B cell (primary cell): Measurements from ENCODE around the gene KIF7. TPM values are rescaled to one million over a fixed set of nuclear protein-coding genes. Genes with fewer than 3 reads are reported as not detected.

Source experiments
- ATAC-seq: fragments of 200-7000 bp; cut with Tn5 transposase; one replicate; pipeline ENCODE4 v1.10.0; 2021; ENCODE audit warnings: low read depth, mild to moderate bottlenecking, moderate number of reproducible peaks, moderate library complexity
- CTCF ChIA-PET: fragments of 350-600 bp; sonication (Branson Sonifier 250); formaldehyde crosslinking; loops from one replicate; lab custom pipeline; 2021; ENCODE audit warnings: antibody characterized with exemption, inconsistent platforms; lab: Charles Lee
- POLR2A ChIA-PET: fragments of 350-600 bp; sonication (Branson Sonifier 250); formaldehyde crosslinking; loops from one replicate; lab custom pipeline; 2021; ENCODE audit warnings: antibody characterized with exemption; lab: Charles Lee
- DNase-seq: peaks from one replicate; pipeline ENCODE4 v3.0.0; 2013
- H2AFZ ChIP-seq: 2 replicates; pipeline ENCODE4 v1.6.1; 2012; ENCODE audit warnings: mild to moderate bottlenecking, low read depth, low read length; ENCODE audit not compliant: insufficient read depth, poor library complexity, severe bottlenecking
- H3K27ac ChIP-seq, 2 donors: 1 replicate in 1 of 2; 2 replicates in 1 of 2; pipeline ENCODE4 v1.5.1; 2012 to 2013; ENCODE audit warnings: low read length in 2 of 2, mild to moderate bottlenecking in 2 of 2, moderate library complexity in 1 of 2
- H3K27me3 ChIP-seq, 4 experiments: fragments of 200-600 bp in 1 of 4; sonication (generic) in 1 of 4; replicated peaks in 1 of 4; 1 replicate in 2 of 4; 2 replicates in 2 of 4; pipeline versions ENCODE4 v1.6.1 to v1.7.0; 2013 to 2016; ENCODE audit warnings: low read length in 3 of 4, mild to moderate bottlenecking in 2 of 4, mixed read lengths in 1 of 4, moderate library complexity in 1 of 4; ENCODE audit not compliant: insufficient read depth in 4 of 4, control insufficient read depth in 3 of 4; ENCODE audit errors: control extremely low read depth in 1 of 4
- H3K36me3 ChIP-seq, 2 experiments: replicated peaks in 1 of 2; 1 replicate in 1 of 2; 2 replicates in 1 of 2; pipeline versions ENCODE4 v1.6.1 to v1.7.1; 2013; ENCODE audit warnings: low read length in 1 of 2; ENCODE audit not compliant: insufficient read depth in 2 of 2, control insufficient read depth in 1 of 2; ENCODE audit errors: control extremely low read depth in 1 of 2, extremely low read depth in 1 of 2
- H3K4me1 ChIP-seq, 2 donors: fragments of 200-600 bp in 1 of 2; sonication (generic) in 1 of 2; 1 replicate in 1 of 2; 2 replicates in 1 of 2; pipeline versions ENCODE4 v1.5.1 to v1.6.1; 2013 to 2017; ENCODE audit warnings: low read length in 2 of 2; ENCODE audit not compliant: control insufficient read depth in 2 of 2, insufficient read depth in 2 of 2
- H3K4me2 ChIP-seq: replicated peaks from 2 replicates; pipeline ENCODE3; 2012; ENCODE audit warnings: mild to moderate bottlenecking, low read depth, low read length; ENCODE audit not compliant: poor library complexity, severe bottlenecking
- H3K4me3 ChIP-seq, 5 experiments: fragments of 200-600 bp in 1 of 5; sonication (generic) in 1 of 5; 1 replicate in 3 of 5; 2 replicates in 2 of 5; pipeline versions ENCODE4 v1.5.1 to v1.7.0; 2011 to 2016; ENCODE audit warnings: low read length in 4 of 5, mild to moderate bottlenecking in 4 of 5, low read depth in 2 of 5, control low read depth in 1 of 5, moderate library complexity in 1 of 5; ENCODE audit not compliant: insufficient read depth in 1 of 5; ENCODE audit errors: control extremely low read depth in 1 of 5, extremely low read depth in 1 of 5
- H3K79me2 ChIP-seq: fragments of 200-600 bp; sonication (generic); one replicate; pipeline ENCODE4 v1.6.0; 2016; ENCODE audit warnings: low read length; ENCODE audit not compliant: control insufficient read depth, insufficient read depth
- H3K9ac ChIP-seq: fragments of 200-600 bp; sonication (generic); 2 replicates; pipeline ENCODE4 v1.6.1; 2017; ENCODE audit warnings: mild to moderate bottlenecking, low read length, moderate library complexity
- H3K9me3 ChIP-seq, 3 donors: one replicate each; pipeline versions ENCODE4 v1.6.1 to v1.7.1; 2013; ENCODE audit warnings: low read length in 2 of 3; ENCODE audit not compliant: control insufficient read depth in 2 of 3, insufficient read depth in 1 of 3; ENCODE audit errors: control extremely low read depth in 1 of 3
- H4K20me1 ChIP-seq: 2 replicates; pipeline ENCODE4 v1.6.0; 2012; ENCODE audit warnings: mild to moderate bottlenecking, low read length; ENCODE audit not compliant: insufficient read depth, control insufficient read depth, poor library complexity, severe bottlenecking
- H3K27ac Mint-ChIP-seq: one replicate; pipeline ENCODE4 v1.8.0; 2021; ENCODE audit warnings: mixed read lengths
- H3K27me3 Mint-ChIP-seq: one replicate; pipeline ENCODE4 v1.8.0; 2021; ENCODE audit warnings: mixed read lengths
- H3K4me1 Mint-ChIP-seq: one replicate; pipeline ENCODE4 v1.8.0; 2021; ENCODE audit warnings: mixed read lengths
- H3K4me3 Mint-ChIP-seq: one replicate; pipeline ENCODE4 v1.8.0; 2021; ENCODE audit warnings: mixed read lengths
- H3K9me3 Mint-ChIP-seq: one replicate; pipeline ENCODE4 v1.8.0; 2022; ENCODE audit warnings: mixed read lengths; ENCODE audit not compliant: insufficient read depth
- CTCF ChIP-seq: fragments of 200-600 bp; IDR thresholded peaks from one replicate; pipeline ENCODE4 v1.8.0; 2022; ENCODE audit warnings: antibody characterized with exemption, mild to moderate bottlenecking
- EZH2 ChIP-seq: IDR thresholded peaks from 2 replicates; pipeline ENCODE4 v1.6.1; 2012; ENCODE audit warnings: borderline replicate concordance, low read depth, mild to moderate bottlenecking, moderate library complexity, low read length; ENCODE audit not compliant: insufficient read depth, poor library complexity, severe bottlenecking
- WGBS: methylation state at CpG from one replicate; pipeline ENCODE4 v1.1.5; 2013; ENCODE audit warnings: missing lambda C conversion rate; ENCODE audit not compliant: insufficient coverage; 5-methylcytosine and 5-hydroxymethylcytosine counted together
- intact Hi-C: fragments of 100-400 bp; cut with micrococcal nuclease; formaldehyde crosslinking; loops from one replicate; pipeline ENCODE4 v1.10.0; 2022
- polyA plus RNA-seq: library from polyadenylated mRNA; depleted of rRNA; stranded (reverse); fragments of >200 nt; gene quantifications from 2 replicates; pipeline ENCODE4 v1.2.3, GENCODE V29; 2012
- total RNA-seq, 2 donors: library from RNA; stranded (reverse); fragments of 120-200 nt in 1 of 2; gene quantifications; 1 replicate in 1 of 2; 2 replicates in 1 of 2; pipeline versions ENCODE4 v1.2.3 to v1.2.4, GENCODE V29; 2013 to 2022

KIF7 gene
- total and polyA plus RNA-seq, 2 donors (not counting 1 experiment from before 2014, with no cell fraction given), result not detected

GRCh38 chr15:89653578-89653977 is 1.7 kb downstream of the KIF7 start:
- peaks cover 37% of the 10 kb centered on the region for H3K27me3 Mint-ChIP-seq
- H4K20me1 ChIP-seq, result no peaks in the 10 kb centered on the region
- no peak overlapping the region for H3K27ac ChIP-seq
- H3K27me3 ChIP-seq, result peaks cover 0 to 28% (median 17%) of the 10 kb centered on the region in 4 experiments
- no peaks in the 10 kb centered on the region for H3K36me3 ChIP-seq
- ChIA-PET POLR2A (no interaction called here), CTCF (no interaction called here)
- no peak for ATAC-seq
- no peak overlapping the region for H3K4me2 ChIP-seq
- H3K4me1 Mint-ChIP-seq, result peaks cover 11% of the 10 kb centered on the region
- no peaks in the 10 kb centered on the region for H3K79me2 ChIP-seq
- H3K4me3 Mint-ChIP-seq, result no peak overlapping the region
- 80% methylated on average over 1 of the region's 2 CpGs for WGBS
- no peak for DNase-seq
- peaks cover 0 to 13% (median 0%) of the 10 kb centered on the region in 3 donors for H3K9me3 ChIP-seq
- H3K9me3 Mint-ChIP-seq, result no peaks in the 10 kb centered on the region
- no peak overlapping the region for H3K4me3 ChIP-seq
- intact Hi-C loops, result no loop called here
- no peak overlapping the region for H3K27ac Mint-ChIP-seq
- H2AFZ ChIP-seq, result no peak overlapping the region
- TF ChIP-seq CTCF (no peak), EZH2 (no peak)
- H3K4me1 ChIP-seq, result peaks cover 10% of the 10 kb centered on the region in 2 donors
- no peak overlapping the region for H3K9ac ChIP-seq

- no peaks in the 10 kb centered on the region for H3K36me3 ChIP-seq
- H2AFZ ChIP-seq, result no peak overlapping the region
- H3K27me3 Mint-ChIP-seq, result peaks cover 34% of the 10 kb centered on the region
- intact Hi-C loops, result no loop called here
- peaks cover 10% of the 10 kb centered on the region in 2 donors for H3K4me1 ChIP-seq
- ChIA-PET POLR2A (no interaction called here), CTCF (no interaction called here)
- no peak overlapping the region for H3K4me2 ChIP-seq
- H3K4me3 ChIP-seq, result no peak overlapping the region
- H4K20me1 ChIP-seq, result no peaks in the 10 kb centered on the region
- no peak overlapping the region for H3K4me3 Mint-ChIP-seq
- WGBS, result 89% methylated on average over 15 of the region's 16 CpGs
- no peak for TF ChIP-seq CTCF
- no peak for TF ChIP-seq EZH2
- DNase-seq (no peak), ATAC-seq (no peak)
- no peak overlapping the region for H3K27ac ChIP-seq
- no peaks in the 10 kb centered on the region for H3K9me3 Mint-ChIP-seq
- peaks cover 0 to 14% (median 0%) of the 10 kb centered on the region in 3 donors for H3K9me3 ChIP-seq
- H3K9ac ChIP-seq, result no peak overlapping the region
- no peaks in the 10 kb centered on the region for H3K79me2 ChIP-seq
- no peak overlapping the region for H3K27ac Mint-ChIP-seq
- H3K4me1 Mint-ChIP-seq, result peaks cover 11% of the 10 kb centered on the region
- peaks cover 0 to 28% (median 17%) of the 10 kb centered on the region in 4 experiments for H3K27me3 ChIP-seq
Measured at GRCh38 chr15:89652666-89653065, 2.6 kb downstream of the KIF7 start.
